Calu3 (cell line): ENCODE data around the gene HACD2. TPM values are rescaled to one million over a fixed set of nuclear protein-coding genes. Genes with fewer than 3 reads are reported as not detected.

Experiments used
- BruUV-seq: library from RNA; stranded (reverse); fragments of 400-500 nt; replicated peaks from 2 replicates; lab custom pipeline; 2021; lab: Mats Ljungman, UMichigan
- CTCF ChIA-PET: fragments of 300-600 bp; sonication (Branson Sonifier 250); formaldehyde crosslinking; loops from one replicate; lab custom pipeline; 2022; ENCODE audit warnings: antibody characterized with exemption; lab: Charles Lee
- DNase-seq: peaks from one replicate; pipeline ENCODE4 v3.0.0; 2022
- H3K27ac Mint-ChIP-seq: one replicate; pipeline ENCODE4 v1.8.0; 2022; ENCODE audit warnings: mixed read lengths; ENCODE audit not compliant: unreplicated experiment
- H3K27me3 Mint-ChIP-seq: one replicate; pipeline ENCODE4 v1.8.0; 2022; ENCODE audit warnings: mixed read lengths; ENCODE audit not compliant: unreplicated experiment
- H3K36me3 Mint-ChIP-seq: one replicate; pipeline ENCODE4 v1.8.0; 2022; ENCODE audit warnings: mild to moderate bottlenecking, moderate library complexity, mixed read lengths; ENCODE audit not compliant: insufficient read depth, unreplicated experiment
- H3K4me1 Mint-ChIP-seq: one replicate; pipeline ENCODE4 v1.8.0; 2022; ENCODE audit warnings: mild to moderate bottlenecking, low read depth, mixed read lengths; ENCODE audit not compliant: unreplicated experiment
- H3K4me3 Mint-ChIP-seq: one replicate; pipeline ENCODE4 v1.8.0; 2022; ENCODE audit warnings: mild to moderate bottlenecking, low read depth, moderate library complexity, mixed read lengths; ENCODE audit not compliant: unreplicated experiment
- H3K9me3 Mint-ChIP-seq: one replicate; pipeline ENCODE4 v1.8.0; 2022; ENCODE audit warnings: low read depth, mixed read lengths; ENCODE audit not compliant: unreplicated experiment
- CTCF ChIP-seq: fragments of 200-600 bp; IDR thresholded peaks from one replicate; pipeline ENCODE4 v1.8.0; 2022; ENCODE audit warnings: antibody characterized with exemption; ENCODE audit not compliant: unreplicated experiment
- intact Hi-C: fragments of 100-400 bp; cut with micrococcal nuclease; formaldehyde crosslinking; loops from one replicate; pipeline ENCODE4 v1.10.0; 2022; ENCODE audit not compliant: unreplicated experiment
- total RNA-seq: library from RNA; stranded (reverse); gene quantifications from 2 replicates; pipeline ENCODE4 v1.2.3, GENCODE V29; 2022

Gene HACD2
- total RNA-seq, 1 experiment from 2014 or later = 69.0 TPM

GRCh38 chr3:123610331-123610730 lies 25.5 kb upstream of the HACD2 start:
- intact Hi-C loops = no loop called here
- H3K36me3 Mint-ChIP-seq = peaks cover 14% of the 10 kb centered on the region
- peaks cover 12% of the 10 kb centered on the region for H3K4me1 Mint-ChIP-seq
- DNase-seq = no peak
- no peaks in the 10 kb centered on the region for H3K9me3 Mint-ChIP-seq
- BruUV-seq = no TSS peak
- TF ChIP-seq CTCF = no peak
- no peaks in the 10 kb centered on the region for H3K27me3 Mint-ChIP-seq
- no peak overlapping the region for H3K27ac Mint-ChIP-seq
- no peak overlapping the region for H3K4me3 Mint-ChIP-seq
- CTCF ChIA-PET = no interaction called here

GRCh38 chr3:123609063-123609462 lies 24.2 kb upstream of the HACD2 start:
- Mint-ChIP-seq H3K9me3 (no peaks in the 10 kb centered on the region), H3K27ac (no peak overlapping the region), H3K4me3 (no peak overlapping the region), H3K36me3 (peaks cover 19% of the 10 kb centered on the region), H3K27me3 (no peaks in the 10 kb centered on the region), H3K4me1 (peaks cover 23% of the 10 kb centered on the region)
- BruUV-seq = no TSS peak
- no peak for DNase-seq
- intact Hi-C loops = no loop called here
- CTCF ChIA-PET = no interaction called here
- TF ChIP-seq CTCF = no peak

GRCh38 chr3:123608263-123608937 lies 23.5 kb upstream of the HACD2 start:
- DNase-seq = no peak
- Mint-ChIP-seq H3K27ac (no peak overlapping the region), H3K9me3 (no peaks in the 10 kb centered on the region), H3K4me1 (peaks cover 23% of the 10 kb centered on the region), H3K27me3 (no peaks in the 10 kb centered on the region), H3K36me3 (peaks cover 18% of the 10 kb centered on the region), H3K4me3 (no peak overlapping the region)
- no peak for TF ChIP-seq CTCF
- intact Hi-C loops = no loop called here
- CTCF ChIA-PET = no interaction called here
- BruUV-seq = no TSS peak

- no peak for TF ChIP-seq CTCF
- H3K36me3 Mint-ChIP-seq = peaks cover 13% of the 10 kb centered on the region
- peaks cover 33% of the 10 kb centered on the region for H3K4me1 Mint-ChIP-seq
- H3K9me3 Mint-ChIP-seq = no peaks in the 10 kb centered on the region
- no peaks in the 10 kb centered on the region for H3K27me3 Mint-ChIP-seq
- CTCF ChIA-PET = interaction anchor here (0.9 to 1.3 kb wide), 3 partner anchors 12 to 36 kb away, joined by 3 to 6 read pairs (median 5); partner anchors contain the start of gene HACD2
- H3K4me3 Mint-ChIP-seq = peak overlapping the region; percentile 50
- intact Hi-C loops = no loop called here
- peak overlapping the region; percentile 89 for H3K27ac Mint-ChIP-seq
- BruUV-seq = no TSS peak
- DNase-seq = no peak
Measured at GRCh38 chr3:123606527-123606926, 21.7 kb upstream of the HACD2 start.
